T-cell (primary cell): ENCODE results near the gene FBXL13. TPM values are rescaled to one million over a fixed set of nuclear protein-coding genes. Genes with fewer than 3 reads are reported as not detected.
"Not testable (repeated sequence)": the region's sequence is repeated elsewhere in the genome, so short reads cannot be mapped to it uniquely, and the experiment has no call there.

Experiments used
- ATAC-seq, 4 experiments: fragments of 200-7000 bp in 3 of 4; fragments of 150-1000 bp in 1 of 4; cut with Tn5 transposase; replicated peaks in 1 of 4; 1 replicate in 3 of 4; 2 replicates in 1 of 4; pipeline ENCODE4 v1.10.0; 2021; ENCODE audit warnings: moderate library complexity in 3 of 4, mild to moderate bottlenecking in 2 of 4, moderate number of reproducible peaks in 1 of 4
- CTCF ChIA-PET, 2 donors: fragments of 300-600 bp; sonication (Branson Sonifier 250); formaldehyde crosslinking; loops; one replicate each; lab custom pipeline; 2022; ENCODE audit warnings: antibody characterized with exemption in 2 of 2; lab: Charles Lee
- POLR2A ChIA-PET, 2 donors: fragments of 300-600 bp; sonication (Branson Sonifier 250); formaldehyde crosslinking; loops; one replicate each; lab custom pipeline; 2022; ENCODE audit warnings: antibody characterized with exemption in 2 of 2; lab: Charles Lee
- DNase-seq, 35 experiments: peaks; one replicate each; pipeline versions ENCODE4 v3.0.0 to v3.0.0-alpha.2; 2013 to 2023
- H3K27ac ChIP-seq: one replicate; pipeline ENCODE4 v1.5.1; 2013; ENCODE audit warnings: low read length
- H3K27me3 ChIP-seq, 2 experiments: replicated peaks in 1 of 2; 1 replicate in 1 of 2; 2 replicates in 1 of 2; pipeline versions ENCODE4 v1.6.1 to v1.7.0; 2013; ENCODE audit warnings: low read length in 1 of 2, mixed read lengths in 1 of 2; ENCODE audit not compliant: control insufficient read depth in 2 of 2, insufficient read depth in 2 of 2; ENCODE audit errors: extremely low read depth in 1 of 2
- H3K36me3 ChIP-seq, 2 donors: 1 replicate in 1 of 2; 2 replicates in 1 of 2; pipeline versions ENCODE4 v1.6.1 to v1.7.0; 2013; ENCODE audit warnings: low read length in 1 of 2; ENCODE audit not compliant: control insufficient read depth in 2 of 2, insufficient read depth in 1 of 2; ENCODE audit errors: extremely low read depth in 1 of 2
- H3K4me1 ChIP-seq, 2 experiments: 1 replicate in 1 of 2; 2 replicates in 1 of 2; pipeline versions ENCODE4 v1.6.1 to v1.7.0; 2013; ENCODE audit warnings: low read length in 2 of 2, mixed read lengths in 1 of 2; ENCODE audit not compliant: insufficient read depth in 2 of 2, control insufficient read depth in 1 of 2; ENCODE audit errors: extremely low read depth in 1 of 2
- H3K4me3 ChIP-seq, 2 donors: 1 replicate in 1 of 2; 2 replicates in 1 of 2; pipeline versions ENCODE4 v1.5.1 to v1.7.0; 2013; ENCODE audit warnings: mild to moderate bottlenecking in 2 of 2, low read length in 1 of 2, moderate library complexity in 1 of 2; ENCODE audit not compliant: control insufficient read depth in 1 of 2; ENCODE audit errors: extremely low read depth in 1 of 2
- H3K9me3 ChIP-seq: 2 replicates; pipeline ENCODE4 v1.7.0; 2013
- H3K27ac Mint-ChIP-seq, 2 donors: one replicate each; pipeline ENCODE4 v1.8.0; 2020 to 2021; ENCODE audit warnings: mild to moderate bottlenecking in 2 of 2, mixed read lengths in 2 of 2
- H3K27me3 Mint-ChIP-seq, 2 donors: one replicate each; pipeline ENCODE4 v1.8.0; 2021 to 2022; ENCODE audit warnings: mixed read lengths in 2 of 2
- H3K36me3 Mint-ChIP-seq: one replicate; pipeline ENCODE4 v1.8.0; 2021; ENCODE audit warnings: mixed read lengths
- H3K4me1 Mint-ChIP-seq, 3 donors: one replicate each; pipeline ENCODE4 v1.8.0; 2020 to 2022; ENCODE audit warnings: mixed read lengths in 3 of 3, mild to moderate bottlenecking in 1 of 3
- H3K4me3 Mint-ChIP-seq, 3 donors: one replicate each; pipeline ENCODE4 v1.8.0; 2020 to 2022; ENCODE audit warnings: mild to moderate bottlenecking in 3 of 3, mixed read lengths in 3 of 3, moderate library complexity in 3 of 3
- H3K9me3 Mint-ChIP-seq, 3 donors: one replicate each; pipeline ENCODE4 v1.8.0; 2020 to 2022; ENCODE audit warnings: mixed read lengths in 3 of 3
- WGBS: methylation state at CpG from one replicate; pipeline ENCODE4 v1.1.5; 2013; ENCODE audit warnings: missing lambda C conversion rate; ENCODE audit not compliant: insufficient coverage; 5-methylcytosine and 5-hydroxymethylcytosine counted together
- total RNA-seq, 35 experiments: library from RNA in 6 of 35; stranded (reverse) in 6 of 35; fragments of 120-200 nt in 1 of 35; gene quantifications; one replicate each; pipeline versions ENCODE4 v1.2.1 to v1.2.4 and lab custom pipeline; 2013 to 2026

Gene FBXL13
- total RNA-seq, 5 donors from 2014 or later (not counting 1 experiment from before 2014, with no cell fraction given) = 1.3 to 2.7 (median 1.4) TPM

GRCh38 chr7:102982235-102982634 is 92.4 kb downstream of the FBXL13 start:
- H3K27me3 Mint-ChIP-seq = no peaks in the 10 kb centered on the region
- H3K27me3 ChIP-seq = no peaks in the 10 kb centered on the region
- no peaks in the 10 kb centered on the region for H3K36me3 Mint-ChIP-seq
- no peaks in the 10 kb centered on the region for H3K4me1 Mint-ChIP-seq
- no peak overlapping the region for H3K27ac ChIP-seq
- no peaks in the 10 kb centered on the region for H3K9me3 Mint-ChIP-seq
- WGBS = no CpG with 5 or more reads among the region's 1 CpG
- no peaks in the 10 kb centered on the region for H3K9me3 ChIP-seq
- ATAC-seq = no peak
- no peak overlapping the region for H3K4me3 ChIP-seq
- no peak overlapping the region for H3K27ac Mint-ChIP-seq
- no peaks in the 10 kb centered on the region for H3K36me3 ChIP-seq
- ChIA-PET CTCF (no interaction called here), POLR2A (no interaction called here)
- no peak overlapping the region for H3K4me3 Mint-ChIP-seq
- DNase-seq = no peak
- no peaks in the 10 kb centered on the region for H3K4me1 ChIP-seq

- Mint-ChIP-seq H3K4me3 (no peak overlapping the region), H3K27ac (no peak overlapping the region), H3K9me3 (no peaks in the 10 kb centered on the region), H3K4me1 (no peaks in the 10 kb centered on the region), H3K27me3 (no peaks in the 10 kb centered on the region), H3K36me3 (no peaks in the 10 kb centered on the region)
- H3K4me3 ChIP-seq = no peak overlapping the region
- WGBS = no CpG with 5 or more reads among the region's 2 CpGs
- POLR2A ChIA-PET = no interaction called here
- ATAC-seq = no peak
- no peaks in the 10 kb centered on the region for H3K27me3 ChIP-seq
- H3K4me1 ChIP-seq = no peaks in the 10 kb centered on the region
- no peak overlapping the region for H3K27ac ChIP-seq
- H3K9me3 ChIP-seq = no peaks in the 10 kb centered on the region
- CTCF ChIA-PET = interaction anchor here in 1 of 2 donors (0.8 kb wide), 1 partner anchor 1003 kb away, joined by 3 read pairs; no protein-coding TSS in a partner anchor
- DNase-seq = no peak
- no peaks in the 10 kb centered on the region for H3K36me3 ChIP-seq
Measured at GRCh38 chr7:102981451-102981850, 93.1 kb downstream of the FBXL13 start.

- Mint-ChIP-seq H3K27ac (no peak overlapping the region), H3K4me3 (no peak overlapping the region), H3K4me1 (no peaks in the 10 kb centered on the region), H3K9me3 (no peaks in the 10 kb centered on the region), H3K27me3 (no peaks in the 10 kb centered on the region), H3K36me3 (no peaks in the 10 kb centered on the region)
- H3K36me3 ChIP-seq = no peaks in the 10 kb centered on the region
- ChIA-PET POLR2A (no interaction called here), CTCF (no interaction called here)
- no peak for ATAC-seq
- no peaks in the 10 kb centered on the region for H3K4me1 ChIP-seq
- DNase-seq = no peak
- H3K27ac ChIP-seq = no peak overlapping the region
- H3K9me3 ChIP-seq = no peaks in the 10 kb centered on the region
- H3K4me3 ChIP-seq = no peak overlapping the region
- no peaks in the 10 kb centered on the region for H3K27me3 ChIP-seq
Measured at GRCh38 chr7:102979670-102980069, 94.9 kb downstream of the FBXL13 start.

GRCh38 chr7:102978284-102978683 is 96.3 kb downstream of the FBXL13 start:
- Mint-ChIP-seq H3K36me3 (no peaks in the 10 kb centered on the region), H3K27me3 (no peaks in the 10 kb centered on the region), H3K4me3 (no peak overlapping the region), H3K9me3 (no peaks in the 10 kb centered on the region), H3K4me1 (no peaks in the 10 kb centered on the region), H3K27ac (no peak overlapping the region)
- DNase-seq = no peak
- no peak overlapping the region for H3K27ac ChIP-seq
- no peak overlapping the region for H3K4me3 ChIP-seq
- H3K4me1 ChIP-seq = no peaks in the 10 kb centered on the region
- ChIA-PET CTCF (no interaction called here), POLR2A (no interaction called here)
- no peak for ATAC-seq
- 100% methylated on average over 1 of the region's 6 CpGs for WGBS
- no peaks in the 10 kb centered on the region for H3K9me3 ChIP-seq
- no peaks in the 10 kb centered on the region for H3K27me3 ChIP-seq
- H3K36me3 ChIP-seq = no peaks in the 10 kb centered on the region

GRCh38 chr7:102977586-102977985 is 97.0 kb downstream of the FBXL13 start:
- POLR2A ChIA-PET, H3K4me3 ChIP-seq, H3K27ac ChIP-seq, H3K9me3 ChIP-seq, H3K36me3 Mint-ChIP-seq, H3K36me3 ChIP-seq, H3K27me3 ChIP-seq, H3K27ac Mint-ChIP-seq, H3K4me1 ChIP-seq, DNase-seq, H3K9me3 Mint-ChIP-seq, H3K4me1 Mint-ChIP-seq, H3K4me3 Mint-ChIP-seq, H3K27me3 Mint-ChIP-seq, ATAC-seq: not testable (repeated sequence)
- WGBS = no CpG with 5 or more reads among the region's 4 CpGs
- CTCF ChIA-PET = interaction anchor here in 1 of 2 donors (0.6 kb wide), 1 partner anchor 117 kb away, joined by 3 read pairs; no protein-coding TSS in a partner anchor

- ChIA-PET CTCF (no interaction called here), POLR2A (no interaction called here)
- Mint-ChIP-seq H3K27ac (no peak overlapping the region), H3K9me3 (no peaks in the 10 kb centered on the region), H3K36me3 (no peaks in the 10 kb centered on the region), H3K4me1 (no peaks in the 10 kb centered on the region), H3K4me3 (no peak overlapping the region), H3K27me3 (no peaks in the 10 kb centered on the region)
- ATAC-seq (no peak), DNase-seq (no peak)
- 96% methylated on average over 8 of the region's 8 CpGs for WGBS
- Histone ChIP-seq H3K4me1 (no peaks in the 10 kb centered on the region), H3K27ac (no peak overlapping the region), H3K36me3 (no peaks in the 10 kb centered on the region), H3K27me3 (no peaks in the 10 kb centered on the region), H3K4me3 (no peak overlapping the region), H3K9me3 (no peaks in the 10 kb centered on the region)
Measured at GRCh38 chr7:102976493-102976892, 98.1 kb downstream of the FBXL13 start.

- H3K27ac Mint-ChIP-seq = no peak overlapping the region
- no peaks in the 10 kb centered on the region for H3K36me3 Mint-ChIP-seq
- H3K4me1 Mint-ChIP-seq = no peaks in the 10 kb centered on the region
- DNase-seq = no peak
- H3K27me3 Mint-ChIP-seq = no peaks in the 10 kb centered on the region
- Histone ChIP-seq H3K36me3 (no peaks in the 10 kb centered on the region), H3K9me3 (no peaks in the 10 kb centered on the region), H3K4me1 (no peaks in the 10 kb centered on the region), H3K27ac (no peak overlapping the region), H3K4me3 (no peak overlapping the region), H3K27me3 (no peaks in the 10 kb centered on the region)
- H3K9me3 Mint-ChIP-seq = no peaks in the 10 kb centered on the region
- ChIA-PET POLR2A (no interaction called here), CTCF (no interaction called here)
- WGBS = 72% methylated on average over 4 of the region's 8 CpGs
- no peak overlapping the region for H3K4me3 Mint-ChIP-seq
- no peak for ATAC-seq
Measured at GRCh38 chr7:102975854-102976253, 98.7 kb downstream of the FBXL13 start.
